ENCODE data around the gene PLEKHA8. TPM values are rescaled to one million over a fixed set of nuclear protein-coding genes. Genes with fewer than 3 reads are reported as not detected.
"Not testable (repeated sequence)": the region's sequence is repeated elsewhere in the genome, so short reads cannot be mapped to it uniquely, and the experiment has no call there.

The PLEKHA8 gene
- total RNA-seq, 2 donors from 2014 or later: 12.1 to 12.9 TPM

GRCh38 chr7:30080818-30081217 is 52.6 kb downstream of the PLEKHA8 start:
- Mint-ChIP-seq H3K27ac (no peak overlapping the region), H3K4me1 (ENCODE audit: low read depth) (no peaks in the 10 kb centered on the region), H3K9me3 (no peaks in the 10 kb centered on the region), H3K27me3 (ENCODE audit: low read depth) (no peaks in the 10 kb centered on the region), H3K4me3 (no peak overlapping the region), H3K36me3 (ENCODE audit: insufficient read depth in 2 of 2) (no peaks in the 10 kb centered on the region)
- DNase-seq (no peak), ATAC-seq (replicated peaks in 1 of 2) (no peak)

GRCh38 chr7:30082686-30083085 is 54.5 kb downstream of the PLEKHA8 start:
- H3K4me3 Mint-ChIP-seq: no peak overlapping the region
- no peaks in the 10 kb centered on the region for H3K4me1 Mint-ChIP-seq (ENCODE audit: low read depth)
- ATAC-seq (replicated peaks in 1 of 2): no peak
- H3K9me3 Mint-ChIP-seq: no peaks in the 10 kb centered on the region
- H3K27me3 Mint-ChIP-seq (ENCODE audit: low read depth): no peaks in the 10 kb centered on the region
- H3K27ac Mint-ChIP-seq: no peak overlapping the region
- no peaks in the 10 kb centered on the region for H3K36me3 Mint-ChIP-seq (ENCODE audit: insufficient read depth in 2 of 2)
- DNase-seq: no peak

GRCh38 chr7:30083334-30083733 is 55.1 kb downstream of the PLEKHA8 start:
- no peaks in the 10 kb centered on the region for H3K4me1 Mint-ChIP-seq (ENCODE audit: low read depth)
- no peak for DNase-seq
- no peaks in the 10 kb centered on the region for H3K9me3 Mint-ChIP-seq
- H3K27ac Mint-ChIP-seq: no peak overlapping the region
- H3K27me3 Mint-ChIP-seq (ENCODE audit: low read depth): no peaks in the 10 kb centered on the region
- ATAC-seq (replicated peaks in 1 of 2): no peak
- no peak overlapping the region for H3K4me3 Mint-ChIP-seq
- H3K36me3 Mint-ChIP-seq (ENCODE audit: insufficient read depth in 2 of 2): no peaks in the 10 kb centered on the region

- Mint-ChIP-seq H3K36me3 (ENCODE audit: insufficient read depth in 2 of 2) (no peaks in the 10 kb centered on the region), H3K9me3 (no peaks in the 10 kb centered on the region), H3K4me3 (no peak overlapping the region), H3K27ac (no peak overlapping the region), H3K27me3 (ENCODE audit: low read depth) (no peaks in the 10 kb centered on the region), H3K4me1 (ENCODE audit: low read depth) (no peaks in the 10 kb centered on the region)
- ATAC-seq (replicated peaks in 1 of 2) (no peak), DNase-seq (no peak)
Measured at GRCh38 chr7:30084212-30084611, 56.0 kb downstream of the PLEKHA8 start.

- Mint-ChIP-seq H3K27me3 (ENCODE audit: low read depth) (no peaks in the 10 kb centered on the region), H3K9me3 (no peaks in the 10 kb centered on the region), H3K4me1 (ENCODE audit: low read depth) (no peaks in the 10 kb centered on the region), H3K36me3 (ENCODE audit: insufficient read depth in 2 of 2) (no peaks in the 10 kb centered on the region), H3K4me3 (no peak overlapping the region), H3K27ac (no peak overlapping the region)
- DNase-seq: no peak
- ATAC-seq (replicated peaks in 1 of 2): no peak
Measured at GRCh38 chr7:30086529-30086928, 58.3 kb downstream of the PLEKHA8 start.

- Mint-ChIP-seq H3K4me3 (no peak overlapping the region), H3K4me1 (ENCODE audit: low read depth) (no peaks in the 10 kb centered on the region), H3K27me3 (ENCODE audit: low read depth) (no peaks in the 10 kb centered on the region), H3K27ac (no peak overlapping the region), H3K9me3 (no peaks in the 10 kb centered on the region), H3K36me3 (ENCODE audit: insufficient read depth in 2 of 2) (no peaks in the 10 kb centered on the region)
- DNase-seq (no peak), ATAC-seq (replicated peaks in 1 of 2) (no peak)
Measured at GRCh38 chr7:30087371-30087770, 59.2 kb downstream of the PLEKHA8 start.

- Mint-ChIP-seq H3K36me3 (ENCODE audit: insufficient read depth in 2 of 2) (no peaks in the 10 kb centered on the region), H3K27me3 (ENCODE audit: low read depth) (no peaks in the 10 kb centered on the region), H3K4me1 (ENCODE audit: low read depth) (no peaks in the 10 kb centered on the region), H3K9me3 (no peaks in the 10 kb centered on the region), H3K4me3 (no peak overlapping the region), H3K27ac (no peak overlapping the region)
- ATAC-seq (replicated peaks in 1 of 2) (no peak), DNase-seq (no peak)
Measured at GRCh38 chr7:30088362-30088761, 60.1 kb downstream of the PLEKHA8 start.

GRCh38 chr7:30090111-30090510 is 61.9 kb downstream of the PLEKHA8 start:
- Mint-ChIP-seq H3K4me1 (ENCODE audit: low read depth) (no peaks in the 10 kb centered on the region), H3K27me3 (ENCODE audit: low read depth) (no peaks in the 10 kb centered on the region), H3K27ac (no peak overlapping the region), H3K4me3 (no peak overlapping the region), H3K36me3 (ENCODE audit: insufficient read depth in 2 of 2) (no peaks in the 10 kb centered on the region), H3K9me3 (no peaks in the 10 kb centered on the region)
- no peak for ATAC-seq (replicated peaks in 1 of 2)
- DNase-seq: no peak

GRCh38 chr7:30091491-30091912 is 63.3 kb downstream of the PLEKHA8 start:
- ATAC-seq (replicated peaks in 1 of 2): no peak
- Mint-ChIP-seq H3K36me3 (ENCODE audit: insufficient read depth in 2 of 2) (no peaks in the 10 kb centered on the region), H3K9me3 (no peaks in the 10 kb centered on the region), H3K4me1 (ENCODE audit: low read depth) (no peaks in the 10 kb centered on the region), H3K4me3 (no peak overlapping the region), H3K27ac (no peak overlapping the region), H3K27me3 (ENCODE audit: low read depth) (no peaks in the 10 kb centered on the region)
- DNase-seq: no peak

GRCh38 chr7:30091987-30092386 is 63.8 kb downstream of the PLEKHA8 start:
- DNase-seq (no peak), ATAC-seq (replicated peaks in 1 of 2) (no peak)
- H3K27ac Mint-ChIP-seq: no peak overlapping the region
- no peaks in the 10 kb centered on the region for H3K36me3 Mint-ChIP-seq (ENCODE audit: insufficient read depth in 2 of 2)
- H3K4me1 Mint-ChIP-seq (ENCODE audit: low read depth): no peaks in the 10 kb centered on the region
- H3K9me3 Mint-ChIP-seq: no peaks in the 10 kb centered on the region
- no peak overlapping the region for H3K4me3 Mint-ChIP-seq
- no peaks in the 10 kb centered on the region for H3K27me3 Mint-ChIP-seq (ENCODE audit: low read depth)

GRCh38 chr7:30093420-30093952 is 65.3 kb downstream of the PLEKHA8 start:
- ATAC-seq (replicated peaks in 1 of 2) (no peak), DNase-seq (no peak)
- H3K4me3 Mint-ChIP-seq: no peak overlapping the region
- H3K36me3 Mint-ChIP-seq (ENCODE audit: insufficient read depth in 2 of 2): peaks cover 3 to 7% of the 10 kb centered on the region in 2 donors
- peaks cover 0 to 3% of the 10 kb centered on the region in 2 donors for H3K9me3 Mint-ChIP-seq
- H3K27ac Mint-ChIP-seq: no peak overlapping the region
- no peaks in the 10 kb centered on the region for H3K27me3 Mint-ChIP-seq (ENCODE audit: low read depth)
- H3K4me1 Mint-ChIP-seq (ENCODE audit: low read depth): no peaks in the 10 kb centered on the region

- peaks cover 3 to 17% of the 10 kb centered on the region in 2 donors for H3K36me3 Mint-ChIP-seq (ENCODE audit: insufficient read depth in 2 of 2)
- not testable (repeated sequence) for H3K27me3 Mint-ChIP-seq (ENCODE audit: low read depth); H3K27ac Mint-ChIP-seq; H3K4me1 Mint-ChIP-seq (ENCODE audit: low read depth); H3K4me3 Mint-ChIP-seq; ATAC-seq (replicated peaks in 1 of 2); H3K9me3 Mint-ChIP-seq; DNase-seq
Measured at GRCh38 chr7:30098599-30098998, 70.4 kb downstream of the PLEKHA8 start.

GRCh38 chr7:30102281-30102680 is 74.1 kb downstream of the PLEKHA8 start:
- DNase-seq (no peak), ATAC-seq (replicated peaks in 1 of 2) (no peak)
- Mint-ChIP-seq H3K9me3 (peaks cover 0 to 3% of the 10 kb centered on the region in 2 donors), H3K4me1 (ENCODE audit: low read depth) (no peaks in the 10 kb centered on the region), H3K36me3 (ENCODE audit: insufficient read depth in 2 of 2) (peaks cover 4 to 17% of the 10 kb centered on the region in 2 donors), H3K27ac (no peak overlapping the region), H3K4me3 (no peak overlapping the region), H3K27me3 (ENCODE audit: low read depth) (no peaks in the 10 kb centered on the region)

- Mint-ChIP-seq H3K36me3 (ENCODE audit: insufficient read depth in 2 of 2) (peaks cover 1 to 6% of the 10 kb centered on the region in 2 donors), H3K27ac (no peak overlapping the region)
Measured at GRCh38 chr7:30104157-30104556, 75.9 kb downstream of the PLEKHA8 start.

More at GRCh38 chr7:30104157-30104556, 75.9 kb downstream of the PLEKHA8 start:
- Mint-ChIP-seq H3K4me3 (no peak overlapping the region), H3K27me3 (ENCODE audit: low read depth) (no peaks in the 10 kb centered on the region), H3K4me1 (ENCODE audit: low read depth) (no peaks in the 10 kb centered on the region), H3K9me3 (no peaks in the 10 kb centered on the region)
- DNase-seq (no peak), ATAC-seq (replicated peaks in 1 of 2) (no peak)

Measured in activated T-cell treated with anti-CD3 and anti-CD28 coated beads, Interleukin-2, amount 50 U/mL, for 72 hours (primary cell).